GM23338 (cell line): ENCODE results near the gene AKAP7. TPM values are rescaled to one million over a fixed set of nuclear protein-coding genes. Genes with fewer than 3 reads are reported as not detected.

ENCODE experiments used
- ATAC-seq: fragments of 200-7000 bp; cut with Tn5 transposase; 3 replicates; pipeline ENCODE4 v1.9.1; 2020
- DNase-seq: peaks from one replicate; pipeline ENCODE4 v3.0.0-alpha.2; 2015; ENCODE audit warnings: low spot score
- H2AFZ ChIP-seq: fragments of 200-600 bp; sonication (generic); 2 replicates; pipeline ENCODE4 v1.8.0; 2016; ENCODE audit warnings: antibody characterized with exemption, mild to moderate bottlenecking, moderate library complexity
- H3F3A ChIP-seq: fragments of 200-600 bp; sonication (generic); replicated peaks from 2 replicates; pipeline ENCODE4 v1.8.0; 2017; ENCODE audit warnings: antibody characterized with exemption, mixed run types, low read depth
- H3K27ac ChIP-seq: fragments of 200-600 bp; sonication (generic); 2 replicates; pipeline ENCODE4 v1.6.1; 2016; ENCODE audit warnings: low read depth
- H3K27me3 ChIP-seq: fragments of 200-600 bp; sonication (generic); 2 replicates; pipeline ENCODE4 v1.8.0; 2016; ENCODE audit warnings: mild to moderate bottlenecking, mixed run types, moderate library complexity; ENCODE audit not compliant: insufficient read depth
- H3K36me3 ChIP-seq: fragments of 200-600 bp; sonication (generic); 2 replicates; pipeline ENCODE4 v1.8.0; 2016; ENCODE audit warnings: mild to moderate bottlenecking; ENCODE audit not compliant: insufficient read depth
- H3K4me1 ChIP-seq: fragments of 200-600 bp; sonication (generic); 2 replicates; pipeline ENCODE4 v1.8.0; 2016; ENCODE audit warnings: mild to moderate bottlenecking, moderate library complexity; ENCODE audit not compliant: insufficient read depth
- H3K4me2 ChIP-seq: fragments of 200-600 bp; sonication (generic); 2 replicates; pipeline ENCODE4 v1.7.1; 2017; ENCODE audit warnings: mixed run types
- H3K4me3 ChIP-seq: fragments of 200-600 bp; sonication (generic); 2 replicates; pipeline ENCODE4 v1.6.1; 2016; ENCODE audit warnings: mixed run types
- H3K79me2 ChIP-seq: fragments of 200-600 bp; sonication (generic); replicated peaks from 2 replicates; pipeline ENCODE4 v1.8.0; 2017; ENCODE audit warnings: mild to moderate bottlenecking; ENCODE audit not compliant: insufficient read depth
- H3K9me2 ChIP-seq: fragments of 200-600 bp; sonication (generic); 2 replicates; pipeline ENCODE4 v1.8.0; 2017; ENCODE audit not compliant: insufficient read depth
- H4K20me1 ChIP-seq: fragments of 200-600 bp; sonication (generic); replicated peaks from 2 replicates; pipeline ENCODE4 v1.8.0; 2017; ENCODE audit warnings: mild to moderate bottlenecking; ENCODE audit not compliant: insufficient read depth
- H3K27ac Mint-ChIP-seq: 2 replicates; pipeline ENCODE4 v1.8.0; 2020; ENCODE audit warnings: inconsistent platforms, mild to moderate bottlenecking, moderate library complexity, mixed read lengths
- H3K27me3 Mint-ChIP-seq: 3 replicates; pipeline ENCODE4 v1.8.0; 2022; ENCODE audit warnings: low read depth, mild to moderate bottlenecking, moderate library complexity, mixed read lengths, inconsistent platforms; ENCODE audit not compliant: insufficient read depth, poor library complexity
- H3K36me3 Mint-ChIP-seq: 3 replicates; pipeline ENCODE4 v1.8.0; 2021; ENCODE audit warnings: low read depth, mild to moderate bottlenecking, inconsistent platforms, moderate library complexity, mixed read lengths
- H3K4me1 Mint-ChIP-seq: 3 replicates; pipeline ENCODE4 v1.8.0; 2020; ENCODE audit warnings: mild to moderate bottlenecking, inconsistent platforms, mixed read lengths
- H3K4me3 Mint-ChIP-seq: 3 replicates; pipeline ENCODE4 v1.8.0; 2021; ENCODE audit warnings: moderate library complexity, mild to moderate bottlenecking, inconsistent platforms, mixed read lengths
- H3K9me3 Mint-ChIP-seq: 3 replicates; pipeline ENCODE4 v1.8.0; 2020; ENCODE audit warnings: moderate library complexity, mild to moderate bottlenecking, inconsistent platforms, mixed read lengths
- EZH2 ChIP-seq: fragments of 200-600 bp; sonication (generic); IDR thresholded peaks from one replicate; pipeline ENCODE4 v1.8.0; 2017; ENCODE audit warnings: antibody characterized with exemption, mild to moderate bottlenecking, low read depth; ENCODE audit not compliant: unreplicated experiment
- EZH2phosphoT487 ChIP-seq: fragments of 200-600 bp; sonication (generic); IDR thresholded peaks from one replicate; pipeline ENCODE4 v1.8.1; 2018; ENCODE audit warnings: antibody characterized with exemption; ENCODE audit not compliant: unreplicated experiment
- JUNB ChIP-seq: IDR thresholded peaks from one replicate; pipeline ENCODE4 v1.6.1; 2016; ENCODE audit warnings: antibody characterized with exemption; ENCODE audit not compliant: unreplicated experiment
- POLR2AphosphoS5 ChIP-seq: IDR thresholded peaks from 2 replicates; pipeline ENCODE4 v1.6.1; 2016; ENCODE audit warnings: antibody characterized with exemption, low read depth
- STAT1 ChIP-seq: IDR thresholded peaks from one replicate; pipeline ENCODE4 v1.6.1; 2016; ENCODE audit warnings: antibody characterized with exemption; ENCODE audit not compliant: unreplicated experiment
- ZNF114 ChIP-seq: fragments of 250-450 bp; sonication (Bioruptor Pico); IDR thresholded peaks from 2 replicates; pipeline ENCODE4 v1.5.0; 2020; ENCODE audit warnings: mild to moderate bottlenecking, moderate library complexity
- polyA plus RNA-seq: library from polyadenylated mRNA; unstranded; fragments of >200 nt; fragmentation: Nextera tagmentation; extraction: Ambion mirVana; gene quantifications from 2 replicates; pipeline ENCODE4 v1.2.1, GENCODE V29; 2016
- total RNA-seq: library from RNA; depleted of rRNA; stranded (reverse); fragments of >200 nt; shearing (Covaris generic); gene quantifications from 2 replicates; pipeline ENCODE4 v1.2.3, GENCODE V29; 2014
- TF ChIP-seq, protein P1 (sequence below): IDR thresholded peaks from 2 replicates; pipeline ENCODE4 v1.6.1; 2016; ENCODE audit warnings: antibody characterized with exemption
- TF ChIP-seq, protein P2 (sequence below): fragments of 250-450 bp; sonication (Bioruptor Pico); IDR thresholded peaks from 2 replicates; pipeline ENCODE4 v1.5.0; 2020; ENCODE audit warnings: mild to moderate bottlenecking, moderate library complexity
- TF ChIP-seq, protein P3 (sequence below): IDR thresholded peaks from one replicate; pipeline ENCODE4 v1.6.1; 2018; ENCODE audit warnings: antibody characterized with exemption; ENCODE audit not compliant: unreplicated experiment
- TF ChIP-seq, protein P4 (sequence below), 2 experiments: fragments of 200-600 bp in 1 of 2; sonication (generic) in 1 of 2; conservative IDR thresholded peaks; 2 replicates each; pipeline versions ENCODE4 v1.5.1 to v1.6.1; 2016 to 2017; ENCODE audit warnings: antibody characterized with exemption in 2 of 2, low read depth in 2 of 2, mild to moderate bottlenecking in 2 of 2, moderate library complexity in 1 of 2

AKAP7 gene
- total and polyA plus RNA-seq, 2 experiments from 2014 or later, result 12.2 to 20.0 TPM

DNA sequence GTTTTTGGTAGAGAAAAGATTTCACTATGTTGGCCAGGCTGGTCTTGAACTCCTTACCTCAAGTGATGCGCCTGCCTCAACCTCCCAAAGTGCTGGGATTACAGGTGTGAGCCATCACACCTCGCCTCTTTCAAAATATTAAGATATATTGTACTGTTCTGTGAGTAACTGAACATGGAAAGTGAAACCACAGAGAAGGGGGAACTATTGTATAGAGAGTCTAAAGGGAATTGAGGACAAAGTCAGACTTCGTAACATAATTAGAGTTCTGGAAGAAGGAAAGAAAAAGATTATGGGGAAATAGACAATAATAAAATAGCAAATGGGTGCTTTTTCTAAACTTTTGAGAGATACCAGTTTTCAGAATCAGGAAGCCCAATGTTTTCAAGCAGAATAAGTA is 17.4 kb upstream of the AKAP7 start:
- H3K4me3 ChIP-seq, result no peak overlapping the region
- no peaks in the 10 kb centered on the region for H3K79me2 ChIP-seq
- TF ChIP-seq, protein P1, sequence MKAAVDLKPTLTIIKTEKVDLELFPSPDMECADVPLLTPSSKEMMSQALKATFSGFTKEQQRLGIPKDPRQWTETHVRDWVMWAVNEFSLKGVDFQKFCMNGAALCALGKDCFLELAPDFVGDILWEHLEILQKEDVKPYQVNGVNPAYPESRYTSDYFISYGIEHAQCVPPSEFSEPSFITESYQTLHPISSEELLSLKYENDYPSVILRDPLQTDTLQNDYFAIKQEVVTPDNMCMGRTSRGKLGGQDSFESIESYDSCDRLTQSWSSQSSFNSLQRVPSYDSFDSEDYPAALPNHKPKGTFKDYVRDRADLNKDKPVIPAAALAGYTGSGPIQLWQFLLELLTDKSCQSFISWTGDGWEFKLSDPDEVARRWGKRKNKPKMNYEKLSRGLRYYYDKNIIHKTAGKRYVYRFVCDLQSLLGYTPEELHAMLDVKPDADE, result no peak
- TF ChIP-seq, protein P2, sequence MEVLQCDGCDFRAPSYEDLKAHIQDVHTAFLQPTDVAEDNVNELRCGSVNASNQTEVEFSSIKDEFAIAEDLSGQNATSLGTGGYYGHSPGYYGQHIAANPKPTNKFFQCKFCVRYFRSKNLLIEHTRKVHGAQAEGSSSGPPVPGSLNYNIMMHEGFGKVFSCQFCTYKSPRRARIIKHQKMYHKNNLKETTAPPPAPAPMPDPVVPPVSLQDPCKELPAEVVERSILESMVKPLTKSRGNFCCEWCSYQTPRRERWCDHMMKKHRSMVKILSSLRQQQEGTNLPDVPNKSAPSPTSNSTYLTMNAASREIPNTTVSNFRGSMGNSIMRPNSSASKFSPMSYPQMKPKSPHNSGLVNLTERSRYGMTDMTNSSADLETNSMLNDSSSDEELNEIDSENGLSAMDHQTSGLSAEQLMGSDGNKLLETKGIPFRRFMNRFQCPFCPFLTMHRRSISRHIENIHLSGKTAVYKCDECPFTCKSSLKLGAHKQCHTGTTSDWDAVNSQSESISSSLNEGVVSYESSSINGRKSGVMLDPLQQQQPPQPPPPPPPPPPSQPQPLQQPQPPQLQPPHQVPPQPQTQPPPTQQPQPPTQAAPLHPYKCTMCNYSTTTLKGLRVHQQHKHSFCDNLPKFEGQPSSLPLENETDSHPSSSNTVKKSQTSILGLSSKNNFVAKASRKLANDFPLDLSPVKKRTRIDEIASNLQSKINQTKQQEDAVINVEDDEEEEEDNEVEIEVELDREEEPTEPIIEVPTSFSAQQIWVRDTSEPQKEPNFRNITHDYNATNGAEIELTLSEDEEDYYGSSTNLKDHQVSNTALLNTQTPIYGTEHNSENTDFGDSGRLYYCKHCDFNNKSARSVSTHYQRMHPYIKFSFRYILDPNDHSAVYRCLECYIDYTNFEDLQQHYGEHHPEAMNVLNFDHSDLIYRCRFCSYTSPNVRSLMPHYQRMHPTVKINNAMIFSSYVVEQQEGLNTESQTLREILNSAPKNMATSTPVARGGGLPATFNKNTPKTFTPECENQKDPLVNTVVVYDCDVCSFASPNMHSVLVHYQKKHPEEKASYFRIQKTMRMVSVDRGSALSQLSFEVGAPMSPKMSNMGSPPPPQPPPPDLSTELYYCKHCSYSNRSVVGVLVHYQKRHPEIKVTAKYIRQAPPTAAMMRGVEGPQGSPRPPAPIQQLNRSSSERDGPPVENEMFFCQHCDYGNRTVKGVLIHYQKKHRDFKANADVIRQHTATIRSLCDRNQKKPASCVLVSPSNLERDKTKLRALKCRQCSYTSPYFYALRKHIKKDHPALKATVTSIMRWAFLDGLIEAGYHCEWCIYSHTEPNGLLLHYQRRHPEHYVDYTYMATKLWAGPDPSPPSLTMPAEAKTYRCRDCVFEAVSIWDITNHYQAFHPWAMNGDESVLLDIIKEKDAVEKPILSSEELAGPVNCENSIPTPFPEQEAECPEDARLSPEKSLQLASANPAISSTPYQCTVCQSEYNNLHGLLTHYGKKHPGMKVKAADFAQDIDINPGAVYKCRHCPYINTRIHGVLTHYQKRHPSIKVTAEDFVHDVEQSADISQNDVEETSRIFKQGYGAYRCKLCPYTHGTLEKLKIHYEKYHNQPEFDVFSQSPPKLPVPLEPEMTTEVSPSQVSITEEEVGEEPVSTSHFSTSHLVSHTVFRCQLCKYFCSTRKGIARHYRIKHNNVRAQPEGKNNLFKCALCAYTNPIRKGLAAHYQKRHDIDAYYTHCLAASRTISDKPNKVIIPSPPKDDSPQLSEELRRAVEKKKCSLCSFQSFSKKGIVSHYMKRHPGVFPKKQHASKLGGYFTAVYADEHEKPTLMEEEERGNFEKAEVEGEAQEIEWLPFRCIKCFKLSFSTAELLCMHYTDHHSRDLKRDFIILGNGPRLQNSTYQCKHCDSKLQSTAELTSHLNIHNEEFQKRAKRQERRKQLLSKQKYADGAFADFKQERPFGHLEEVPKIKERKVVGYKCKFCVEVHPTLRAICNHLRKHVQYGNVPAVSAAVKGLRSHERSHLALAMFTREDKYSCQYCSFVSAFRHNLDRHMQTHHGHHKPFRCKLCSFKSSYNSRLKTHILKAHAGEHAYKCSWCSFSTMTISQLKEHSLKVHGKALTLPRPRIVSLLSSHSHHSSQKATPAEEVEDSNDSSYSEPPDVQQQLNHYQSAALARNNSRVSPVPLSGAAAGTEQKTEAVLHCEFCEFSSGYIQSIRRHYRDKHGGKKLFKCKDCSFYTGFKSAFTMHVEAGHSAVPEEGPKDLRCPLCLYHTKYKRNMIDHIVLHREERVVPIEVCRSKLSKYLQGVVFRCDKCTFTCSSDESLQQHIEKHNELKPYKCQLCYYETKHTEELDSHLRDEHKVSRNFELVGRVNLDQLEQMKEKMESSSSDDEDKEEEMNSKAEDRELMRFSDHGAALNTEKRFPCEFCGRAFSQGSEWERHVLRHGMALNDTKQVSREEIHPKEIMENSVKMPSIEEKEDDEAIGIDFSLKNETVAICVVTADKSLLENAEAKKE (CRISPR knock-in tag), result no peak
- TF ChIP-seq ZNF114 (no peak), POLR2AphosphoS5 (no peak), JUNB (no peak), EZH2 (no peak), EZH2phosphoT487 (no peak), STAT1 (no peak)
- TF ChIP-seq, protein P3, sequence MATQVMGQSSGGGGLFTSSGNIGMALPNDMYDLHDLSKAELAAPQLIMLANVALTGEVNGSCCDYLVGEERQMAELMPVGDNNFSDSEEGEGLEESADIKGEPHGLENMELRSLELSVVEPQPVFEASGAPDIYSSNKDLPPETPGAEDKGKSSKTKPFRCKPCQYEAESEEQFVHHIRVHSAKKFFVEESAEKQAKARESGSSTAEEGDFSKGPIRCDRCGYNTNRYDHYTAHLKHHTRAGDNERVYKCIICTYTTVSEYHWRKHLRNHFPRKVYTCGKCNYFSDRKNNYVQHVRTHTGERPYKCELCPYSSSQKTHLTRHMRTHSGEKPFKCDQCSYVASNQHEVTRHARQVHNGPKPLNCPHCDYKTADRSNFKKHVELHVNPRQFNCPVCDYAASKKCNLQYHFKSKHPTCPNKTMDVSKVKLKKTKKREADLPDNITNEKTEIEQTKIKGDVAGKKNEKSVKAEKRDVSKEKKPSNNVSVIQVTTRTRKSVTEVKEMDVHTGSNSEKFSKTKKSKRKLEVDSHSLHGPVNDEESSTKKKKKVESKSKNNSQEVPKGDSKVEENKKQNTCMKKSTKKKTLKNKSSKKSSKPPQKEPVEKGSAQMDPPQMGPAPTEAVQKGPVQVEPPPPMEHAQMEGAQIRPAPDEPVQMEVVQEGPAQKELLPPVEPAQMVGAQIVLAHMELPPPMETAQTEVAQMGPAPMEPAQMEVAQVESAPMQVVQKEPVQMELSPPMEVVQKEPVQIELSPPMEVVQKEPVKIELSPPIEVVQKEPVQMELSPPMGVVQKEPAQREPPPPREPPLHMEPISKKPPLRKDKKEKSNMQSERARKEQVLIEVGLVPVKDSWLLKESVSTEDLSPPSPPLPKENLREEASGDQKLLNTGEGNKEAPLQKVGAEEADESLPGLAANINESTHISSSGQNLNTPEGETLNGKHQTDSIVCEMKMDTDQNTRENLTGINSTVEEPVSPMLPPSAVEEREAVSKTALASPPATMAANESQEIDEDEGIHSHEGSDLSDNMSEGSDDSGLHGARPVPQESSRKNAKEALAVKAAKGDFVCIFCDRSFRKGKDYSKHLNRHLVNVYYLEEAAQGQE, result no peak
- TF ChIP-seq, protein P4, sequence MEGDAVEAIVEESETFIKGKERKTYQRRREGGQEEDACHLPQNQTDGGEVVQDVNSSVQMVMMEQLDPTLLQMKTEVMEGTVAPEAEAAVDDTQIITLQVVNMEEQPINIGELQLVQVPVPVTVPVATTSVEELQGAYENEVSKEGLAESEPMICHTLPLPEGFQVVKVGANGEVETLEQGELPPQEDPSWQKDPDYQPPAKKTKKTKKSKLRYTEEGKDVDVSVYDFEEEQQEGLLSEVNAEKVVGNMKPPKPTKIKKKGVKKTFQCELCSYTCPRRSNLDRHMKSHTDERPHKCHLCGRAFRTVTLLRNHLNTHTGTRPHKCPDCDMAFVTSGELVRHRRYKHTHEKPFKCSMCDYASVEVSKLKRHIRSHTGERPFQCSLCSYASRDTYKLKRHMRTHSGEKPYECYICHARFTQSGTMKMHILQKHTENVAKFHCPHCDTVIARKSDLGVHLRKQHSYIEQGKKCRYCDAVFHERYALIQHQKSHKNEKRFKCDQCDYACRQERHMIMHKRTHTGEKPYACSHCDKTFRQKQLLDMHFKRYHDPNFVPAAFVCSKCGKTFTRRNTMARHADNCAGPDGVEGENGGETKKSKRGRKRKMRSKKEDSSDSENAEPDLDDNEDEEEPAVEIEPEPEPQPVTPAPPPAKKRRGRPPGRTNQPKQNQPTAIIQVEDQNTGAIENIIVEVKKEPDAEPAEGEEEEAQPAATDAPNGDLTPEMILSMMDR (conservative IDR thresholded peaks at IDR 0.05; ENCODE audit: low read depth in 2 of 2), result no peak
- no peak overlapping the region for H3K27ac ChIP-seq
- H4K20me1 ChIP-seq, result no peaks in the 10 kb centered on the region
- H3K27me3 Mint-ChIP-seq, result peaks cover 3% of the 10 kb centered on the region
- 0 out of 2 replicates have a peak, but pooled peaks cover 6% of the 10 kb centered on the region for H3K4me1 ChIP-seq
- no peak overlapping the region for H3K27ac Mint-ChIP-seq
- ATAC-seq (no peak), DNase-seq (no peak)
- no peak overlapping the region for H3K4me2 ChIP-seq
- H3K4me3 Mint-ChIP-seq, result no peak overlapping the region
- H2AFZ ChIP-seq, result no peak overlapping the region
- peaks cover 7% of the 10 kb centered on the region; the same call in 2 of the 3 replicates for H3K4me1 Mint-ChIP-seq
- peaks cover 9% of the 10 kb centered on the region for H3K9me3 Mint-ChIP-seq
- H3K36me3 Mint-ChIP-seq, result peaks cover 6% of the 10 kb centered on the region; the same call in 1 of the 3 replicates
- H3F3A ChIP-seq, result no peaks in the 10 kb centered on the region
- no peaks in the 10 kb centered on the region for H3K36me3 ChIP-seq
- no peaks in the 10 kb centered on the region for H3K27me3 ChIP-seq
- no peaks in the 10 kb centered on the region for H3K9me2 ChIP-seq
